ENCODE results near the gene MAP3K7. TPM values are rescaled to one million over a fixed set of nuclear protein-coding genes. Genes with fewer than 3 reads are reported as not detected.

The MAP3K7 gene
- total and polyA plus RNA-seq, 2 experiments from 2014 or later, result 33.2 to 47.1 TPM

- Mint-ChIP-seq H3K27me3 (ENCODE audit: insufficient read depth, low read depth, poor library complexity) (peaks cover 2% of the 10 kb centered on the region), H3K4me1 (peaks cover 59% of the 10 kb centered on the region), H3K9me3 (no peaks in the 10 kb centered on the region), H3K36me3 (ENCODE audit: low read depth) (no peaks in the 10 kb centered on the region), H3K27ac (0 out of 2 replicates have a peak overlapping the region, but pooled peaks have one; percentile 2), H3K4me3 (no peak overlapping the region; the same call in 2 of the 3 replicates)
- Histone ChIP-seq H3K4me2 (peak overlapping the region; percentile 19; the same call in 1 of the 2 replicates), H3K9me2 (ENCODE audit: insufficient read depth) (no peaks in the 10 kb centered on the region), H3K36me3 (ENCODE audit: insufficient read depth) (no peaks in the 10 kb centered on the region), H2AFZ (no peak overlapping the region), H3K27ac (ENCODE audit: low read depth) (no peak overlapping the region; the same call in 1 of the 2 replicates), H3K4me3 (no peak overlapping the region), H3K27me3 (ENCODE audit: insufficient read depth) (no peaks in the 10 kb centered on the region), H3K79me2 (replicated peaks; ENCODE audit: insufficient read depth) (no peaks in the 10 kb centered on the region), H3F3A (replicated peaks; ENCODE audit: low read depth) (0 out of 2 replicates have a peak, but pooled peaks cover 2% of the 10 kb centered on the region), H4K20me1 (replicated peaks; ENCODE audit: insufficient read depth) (no peaks in the 10 kb centered on the region), H3K4me1 (ENCODE audit: insufficient read depth) (peaks cover 36% of the 10 kb centered on the region)
- ATAC-seq, result no peak
- TF ChIP-seq EZH2 (IDR thresholded peaks at IDR 0.05; ENCODE audit: low read depth, unreplicated experiment), result no peak
- no peak for TF ChIP-seq ETS1 (IDR thresholded peaks at IDR 0.05)
- no peak for TF ChIP-seq POLR2AphosphoS5 (IDR thresholded peaks at IDR 0.05; ENCODE audit: low read depth)
- no peak for TF ChIP-seq NANOG (IDR thresholded peaks at IDR 0.05; ENCODE audit: borderline replicate concordance)
- DNase-seq (ENCODE audit: low spot score), result no peak
These were observed 93.5 kb downstream of the MAP3K7 start for GRCh38 chr6:90493332-90493731.

GRCh38 chr6:90492798-90493197, 94.1 kb downstream of the MAP3K7 start:
- no peak overlapping the region for H3K4me3 ChIP-seq
- H3K4me2 ChIP-seq, result no peak overlapping the region
- Mint-ChIP-seq H3K4me3 (no peak overlapping the region), H3K36me3 (ENCODE audit: low read depth) (no peaks in the 10 kb centered on the region; the same call in 2 of the 3 replicates), H3K27me3 (ENCODE audit: insufficient read depth, low read depth, poor library complexity) (peaks cover 2% of the 10 kb centered on the region), H3K27ac (no peak overlapping the region), H3K4me1 (peaks cover 59% of the 10 kb centered on the region), H3K9me3 (no peaks in the 10 kb centered on the region; the same call in 2 of the 3 replicates)
- no peaks in the 10 kb centered on the region for H3K36me3 ChIP-seq (ENCODE audit: insufficient read depth)
- H4K20me1 ChIP-seq (replicated peaks; ENCODE audit: insufficient read depth), result no peaks in the 10 kb centered on the region
- no peaks in the 10 kb centered on the region for H3K79me2 ChIP-seq (replicated peaks; ENCODE audit: insufficient read depth)
- H3K4me1 ChIP-seq (ENCODE audit: insufficient read depth), result peaks cover 36% of the 10 kb centered on the region
- 0 out of 2 replicates have a peak, but pooled peaks cover 2% of the 10 kb centered on the region for H3F3A ChIP-seq (replicated peaks; ENCODE audit: low read depth)
- no peaks in the 10 kb centered on the region for H3K27me3 ChIP-seq (ENCODE audit: insufficient read depth)
- ATAC-seq (no peak), DNase-seq (ENCODE audit: low spot score) (no peak)
- no peak overlapping the region for H3K27ac ChIP-seq (ENCODE audit: low read depth)
- no peaks in the 10 kb centered on the region for H3K9me2 ChIP-seq (ENCODE audit: insufficient read depth)
- no peak for TF ChIP-seq ETS1 (IDR thresholded peaks at IDR 0.05)
- TF ChIP-seq ZNF331 (CRISPR knock-in tag; IDR thresholded peaks at IDR 0.05; ENCODE audit: low read depth), result no peak
- peak in 1 of 2 experiments; percentile 16; a peak in 1 of 4 replicates for TF ChIP-seq CTCF (conservative IDR thresholded peaks at IDR 0.05; ENCODE audit: low read depth in 2 of 2)
- no peak overlapping the region for H2AFZ ChIP-seq

All from GM23338 (cell line).